ENCODE data around the gene KSR2. TPM values are rescaled to one million over a fixed set of nuclear protein-coding genes. Genes with fewer than 3 reads are reported as not detected.
A peak's percentile ranks its signal among the peaks of the same experiment; 100 is the strongest.
"Not testable (repeated sequence)": the region's sequence is repeated elsewhere in the genome, so short reads cannot be mapped to it uniquely, and the experiment has no call there.

The KSR2 gene
- total RNA-seq, 2 experiments from 2014 or later: 0.03 to 0.15 TPM

- Histone ChIP-seq H2AFZ (ENCODE audit: low read length) (no peak overlapping the region), H3K79me2 (ENCODE audit: insufficient read depth, low read depth, low read length) (no peaks in the 10 kb centered on the region), H3K9me3 (ENCODE audit: low read length) (no peaks in the 10 kb centered on the region), H3K9me2 (ENCODE audit: insufficient read depth, low read length) (no peaks in the 10 kb centered on the region), H3K27ac (ENCODE audit: low read depth, low read length, poor library complexity, severe bottlenecking) (no peak overlapping the region), H3K4me2 (ENCODE audit: low read length) (no peak overlapping the region), H4K20me1 (ENCODE audit: insufficient read depth, low read length) (no peaks in the 10 kb centered on the region), H3K4me1 (ENCODE audit: insufficient read depth, low read length, poor library complexity, severe bottlenecking) (no peaks in the 10 kb centered on the region), H3K36me3 (ENCODE audit: insufficient read depth, low read length) (no peaks in the 10 kb centered on the region), H3K4me3 (ENCODE audit: low read depth, low read length, poor library complexity, severe bottlenecking) (no peak overlapping the region)
- no peak for DNase-seq (ENCODE audit: low spot score)
- intact Hi-C loops (cut with micrococcal nuclease; ENCODE audit: unreplicated experiment): loop anchor here (5.0 kb wide), 2 partner anchors 156 to 181 kb away; no protein-coding TSS in a partner anchor
- ChIA-PET CTCF (ENCODE audit: unreplicated experiment) (no interaction called here), POLR2A (no interaction called here)
- BruUV-seq (replicated peaks): no TSS peak
- TF ChIP-seq EZH2phosphoT487 (IDR thresholded peaks at IDR 0.05; ENCODE audit: borderline replicate concordance, low read depth, low read length): no peak
- TF ChIP-seq, protein P1, sequence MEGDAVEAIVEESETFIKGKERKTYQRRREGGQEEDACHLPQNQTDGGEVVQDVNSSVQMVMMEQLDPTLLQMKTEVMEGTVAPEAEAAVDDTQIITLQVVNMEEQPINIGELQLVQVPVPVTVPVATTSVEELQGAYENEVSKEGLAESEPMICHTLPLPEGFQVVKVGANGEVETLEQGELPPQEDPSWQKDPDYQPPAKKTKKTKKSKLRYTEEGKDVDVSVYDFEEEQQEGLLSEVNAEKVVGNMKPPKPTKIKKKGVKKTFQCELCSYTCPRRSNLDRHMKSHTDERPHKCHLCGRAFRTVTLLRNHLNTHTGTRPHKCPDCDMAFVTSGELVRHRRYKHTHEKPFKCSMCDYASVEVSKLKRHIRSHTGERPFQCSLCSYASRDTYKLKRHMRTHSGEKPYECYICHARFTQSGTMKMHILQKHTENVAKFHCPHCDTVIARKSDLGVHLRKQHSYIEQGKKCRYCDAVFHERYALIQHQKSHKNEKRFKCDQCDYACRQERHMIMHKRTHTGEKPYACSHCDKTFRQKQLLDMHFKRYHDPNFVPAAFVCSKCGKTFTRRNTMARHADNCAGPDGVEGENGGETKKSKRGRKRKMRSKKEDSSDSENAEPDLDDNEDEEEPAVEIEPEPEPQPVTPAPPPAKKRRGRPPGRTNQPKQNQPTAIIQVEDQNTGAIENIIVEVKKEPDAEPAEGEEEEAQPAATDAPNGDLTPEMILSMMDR (conservative IDR thresholded peaks at IDR 0.05; ENCODE audit: low read length): no peak
These were observed 92.4 kb downstream of the KSR2 start for GRCh38 chr12:117876436-117876816.

DNA sequence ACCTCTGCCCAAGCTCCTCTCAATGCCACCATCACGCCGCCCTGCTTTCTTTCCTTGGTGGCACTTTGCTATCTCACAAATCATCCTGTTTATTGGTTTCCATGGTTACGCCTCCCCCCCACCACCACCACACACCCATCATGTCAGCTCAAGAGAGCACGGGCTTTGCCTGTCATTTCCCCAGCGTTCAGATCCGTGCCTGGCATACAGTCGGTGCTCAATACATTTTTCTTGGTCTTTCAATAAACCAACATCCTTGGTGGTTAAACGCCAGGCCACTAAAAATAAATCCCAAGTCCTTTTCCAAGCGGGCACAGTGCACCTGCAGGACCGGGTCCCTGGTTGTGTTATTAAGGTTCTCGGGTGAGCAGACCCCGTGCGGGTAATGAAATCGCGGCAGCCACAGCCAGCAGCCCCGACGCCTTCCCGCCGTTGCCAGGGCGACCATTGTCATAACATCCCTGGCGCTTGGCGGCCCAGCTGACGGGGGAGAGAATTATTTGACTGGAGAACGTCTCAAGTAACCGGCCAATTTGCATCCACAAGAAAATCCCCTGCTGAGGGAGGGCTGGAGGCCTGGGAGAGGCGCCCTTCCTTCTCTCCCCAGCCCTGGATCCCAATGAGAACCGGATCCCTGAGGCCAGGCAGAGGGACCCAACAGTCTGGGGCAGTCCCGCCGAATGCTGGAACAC is 92.9 kb downstream of the KSR2 start:
- BruUV-seq (replicated peaks): no TSS peak
- ChIA-PET CTCF (ENCODE audit: unreplicated experiment) (no interaction called here), POLR2A (no interaction called here)
- H2AFZ ChIP-seq (ENCODE audit: low read length): no peak overlapping the region
- TF ChIP-seq EZH2phosphoT487 (IDR thresholded peaks at IDR 0.05; ENCODE audit: borderline replicate concordance, low read depth, low read length): no peak
- TF ChIP-seq, protein P1 (conservative IDR thresholded peaks at IDR 0.05; ENCODE audit: low read length): no peak
- no peaks in the 10 kb centered on the region for H3K36me3 ChIP-seq (ENCODE audit: insufficient read depth, low read length)
- no peaks in the 10 kb centered on the region for H3K9me2 ChIP-seq (ENCODE audit: insufficient read depth, low read length)
- H3K4me3 ChIP-seq (ENCODE audit: low read depth, low read length, poor library complexity, severe bottlenecking): no peak overlapping the region
- H3K9me3 ChIP-seq (ENCODE audit: low read length): no peaks in the 10 kb centered on the region
- intact Hi-C loops (cut with micrococcal nuclease; ENCODE audit: unreplicated experiment): loop anchor here (5.0 kb wide), 2 partner anchors 156 to 181 kb away; no protein-coding TSS in a partner anchor
- no peaks in the 10 kb centered on the region for H3K79me2 ChIP-seq (ENCODE audit: insufficient read depth, low read depth, low read length)
- DNase-seq (ENCODE audit: low spot score): no peak
- no peak overlapping the region for H3K27ac ChIP-seq (ENCODE audit: low read depth, low read length, poor library complexity, severe bottlenecking)
- no peak overlapping the region for H3K4me2 ChIP-seq (ENCODE audit: low read length)
- no peaks in the 10 kb centered on the region for H3K4me1 ChIP-seq (ENCODE audit: insufficient read depth, low read length, poor library complexity, severe bottlenecking)
- no peaks in the 10 kb centered on the region for H4K20me1 ChIP-seq (ENCODE audit: insufficient read depth, low read length)

GRCh38 chr12:117874842-117875434 is 93.9 kb downstream of the KSR2 start:
- Histone ChIP-seq H3K36me3 (ENCODE audit: insufficient read depth, low read length) (no peaks in the 10 kb centered on the region), H3K4me3 (ENCODE audit: low read depth, low read length, poor library complexity, severe bottlenecking) (no peak overlapping the region), H3K9me3 (ENCODE audit: low read length) (no peaks in the 10 kb centered on the region), H4K20me1 (ENCODE audit: insufficient read depth, low read length) (no peaks in the 10 kb centered on the region), H2AFZ (ENCODE audit: low read length) (no peak overlapping the region), H3K4me1 (ENCODE audit: insufficient read depth, low read length, poor library complexity, severe bottlenecking) (no peaks in the 10 kb centered on the region), H3K9me2 (ENCODE audit: insufficient read depth, low read length) (no peaks in the 10 kb centered on the region), H3K27ac (ENCODE audit: low read depth, low read length, poor library complexity, severe bottlenecking) (no peak overlapping the region), H3K79me2 (ENCODE audit: insufficient read depth, low read depth, low read length) (no peaks in the 10 kb centered on the region), H3K4me2 (ENCODE audit: low read length) (no peak overlapping the region)
- DNase-seq (ENCODE audit: low spot score): peak; percentile 54
- intact Hi-C loops (cut with micrococcal nuclease; ENCODE audit: unreplicated experiment): loop anchor here (5.0 kb wide), 2 partner anchors 157 to 182 kb away; no protein-coding TSS in a partner anchor
- BruUV-seq (replicated peaks): no TSS peak
- POLR2A ChIA-PET: interaction anchor here (0.6 kb wide), 1 partner anchor 189 kb away, joined by 3 read pairs; no protein-coding TSS in a partner anchor
- CTCF ChIA-PET (ENCODE audit: unreplicated experiment): no interaction called here
- no peak for TF ChIP-seq EZH2phosphoT487 (IDR thresholded peaks at IDR 0.05; ENCODE audit: borderline replicate concordance, low read depth, low read length)
- TF ChIP-seq, protein P1 (conservative IDR thresholded peaks at IDR 0.05; ENCODE audit: low read length): peak; percentile 91

DNA sequence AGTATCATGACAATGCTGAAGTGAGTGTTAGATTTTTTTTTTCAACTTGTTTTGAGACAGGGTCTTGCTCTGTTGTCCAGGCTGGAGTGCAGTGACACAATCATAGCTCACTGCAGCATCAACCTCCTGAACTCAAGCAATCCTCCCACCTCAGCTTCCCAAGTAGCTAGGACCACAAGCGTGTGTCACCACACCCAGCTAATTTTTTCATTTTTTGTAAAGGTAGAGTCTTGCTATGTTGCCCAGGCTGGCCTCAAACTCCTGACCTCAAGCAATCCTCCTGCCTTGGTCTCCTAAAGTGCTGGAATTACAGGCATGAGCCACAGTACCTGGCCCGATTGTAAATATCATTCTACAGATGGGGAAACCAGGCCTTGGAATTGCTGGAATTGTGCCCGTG is 94.6 kb downstream of the KSR2 start:
- H3K27ac ChIP-seq (ENCODE audit: low read depth, low read length, poor library complexity, severe bottlenecking); DNase-seq (ENCODE audit: low spot score); H3K9me3 ChIP-seq (ENCODE audit: low read length); intact Hi-C loops (cut with micrococcal nuclease; ENCODE audit: unreplicated experiment); H2AFZ ChIP-seq (ENCODE audit: low read length); H3K9me2 ChIP-seq (ENCODE audit: insufficient read depth, low read length); CTCF ChIA-PET (ENCODE audit: unreplicated experiment); H3K36me3 ChIP-seq (ENCODE audit: insufficient read depth, low read length); BruUV-seq (replicated peaks); H4K20me1 ChIP-seq (ENCODE audit: insufficient read depth, low read length); H3K4me1 ChIP-seq (ENCODE audit: insufficient read depth, low read length, poor library complexity, severe bottlenecking); H3K4me2 ChIP-seq (ENCODE audit: low read length); H3K79me2 ChIP-seq (ENCODE audit: insufficient read depth, low read depth, low read length); H3K4me3 ChIP-seq (ENCODE audit: low read depth, low read length, poor library complexity, severe bottlenecking): not testable (repeated sequence)
- POLR2A ChIA-PET: interaction anchor here (0.6 kb wide), 1 partner anchor 194 kb away, joined by 3 read pairs; no protein-coding TSS in a partner anchor

Measured in OCI-LY7 (cell line).